Tongue (tissue), 2 donors: Measurements from ENCODE around the gene TMEM44. TPM values are rescaled to one million over a fixed set of nuclear protein-coding genes. Genes with fewer than 3 reads are reported as not detected.

ENCODE experiments used
- DNase-seq: peaks from one replicate; pipeline ENCODE4 v3.0.0-alpha.2; 2015
- total RNA-seq: library from RNA; depleted of rRNA; stranded (reverse); fragments of >200 nt; gene quantifications from one replicate; pipeline ENCODE4 v1.2.3, GENCODE V29; 2014

Gene TMEM44, protein sequence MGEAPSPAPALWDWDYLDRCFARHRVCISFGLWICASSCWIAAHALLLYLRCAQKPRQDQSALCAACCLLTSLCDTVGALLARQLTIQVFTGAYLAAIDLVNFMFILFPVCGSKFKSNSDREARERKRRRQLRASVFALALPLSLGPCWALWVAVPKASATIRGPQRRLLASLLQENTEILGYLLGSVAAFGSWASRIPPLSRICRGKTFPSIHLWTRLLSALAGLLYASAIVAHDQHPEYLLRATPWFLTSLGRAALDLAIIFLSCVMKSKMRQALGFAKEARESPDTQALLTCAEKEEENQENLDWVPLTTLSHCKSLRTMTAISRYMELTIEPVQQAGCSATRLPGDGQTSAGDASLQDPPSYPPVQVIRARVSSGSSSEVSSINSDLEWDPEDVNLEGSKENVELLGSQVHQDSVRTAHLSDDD
- total RNA-seq: 19.4 TPM

DNA sequence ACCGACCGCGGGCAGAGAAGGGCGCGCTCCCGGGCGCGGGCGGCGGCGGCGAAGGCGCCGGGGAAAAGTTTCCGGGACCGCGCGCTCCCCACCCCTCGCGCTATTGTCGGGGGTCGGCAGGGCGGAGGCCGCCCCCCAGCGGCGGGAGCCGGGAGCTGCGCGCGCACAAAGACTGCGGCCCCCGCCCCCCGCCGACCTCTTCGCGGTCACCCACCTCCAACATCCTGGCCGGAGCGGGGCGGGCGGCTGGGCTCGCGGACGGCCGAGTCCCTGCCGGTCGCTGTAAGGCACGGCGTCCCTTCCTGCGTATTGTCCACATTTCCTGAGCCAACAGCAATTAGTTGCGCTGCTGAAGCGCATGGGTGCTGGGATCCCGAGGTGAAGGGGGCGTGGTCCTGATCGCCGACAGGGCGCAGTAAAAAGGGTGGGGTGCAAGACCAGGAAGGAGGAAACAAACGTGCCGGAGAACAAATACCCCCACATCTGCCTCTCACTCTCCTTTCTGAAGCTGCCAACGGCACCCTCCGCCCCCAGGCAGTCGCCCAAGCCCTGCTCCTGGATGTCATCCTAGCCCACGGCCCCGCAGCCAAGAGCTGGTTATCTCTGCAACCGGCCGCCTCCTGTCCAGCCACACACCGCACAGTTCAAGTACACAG is at the start of gene TMEM44:
Gene TMEM44, minus strand, starts transcription at position 71 of the 656 bp plus-strand sequence. CDS start 204 bp downstream, outside the sequence.
- peak; percentile 85 for DNase-seq

DNA sequence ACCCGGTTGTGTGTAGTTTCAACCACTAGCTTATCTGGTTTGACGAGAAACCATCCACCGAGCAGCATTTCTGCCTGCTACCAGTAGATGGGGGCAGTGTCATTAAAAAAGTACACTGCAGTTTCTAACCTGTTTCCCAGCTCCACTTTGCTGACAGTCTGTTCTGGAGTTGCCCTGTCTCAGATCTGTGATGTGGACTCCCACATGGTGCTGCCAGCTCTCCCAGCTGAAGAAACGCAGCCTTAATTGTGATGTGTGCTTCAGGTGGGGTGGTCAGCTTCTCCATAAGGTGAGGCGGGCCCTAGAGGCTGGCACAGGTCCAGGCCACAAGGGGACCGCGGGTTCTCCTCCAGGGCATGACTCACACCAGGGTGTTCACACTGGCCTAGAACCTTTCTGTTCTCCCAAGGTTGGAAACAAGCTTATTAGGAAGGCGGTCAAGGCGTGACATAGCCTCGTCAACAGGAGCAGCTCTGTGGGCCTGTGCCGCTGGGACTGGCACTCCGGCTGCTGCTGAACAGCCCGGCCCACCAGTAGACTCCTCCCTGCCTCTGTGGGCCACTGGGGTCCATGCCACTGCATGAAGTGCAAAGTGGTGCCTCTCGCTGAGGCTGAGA is 49.6 kb upstream of the TMEM44 start:
- peak; percentile 91 for DNase-seq

DNA sequence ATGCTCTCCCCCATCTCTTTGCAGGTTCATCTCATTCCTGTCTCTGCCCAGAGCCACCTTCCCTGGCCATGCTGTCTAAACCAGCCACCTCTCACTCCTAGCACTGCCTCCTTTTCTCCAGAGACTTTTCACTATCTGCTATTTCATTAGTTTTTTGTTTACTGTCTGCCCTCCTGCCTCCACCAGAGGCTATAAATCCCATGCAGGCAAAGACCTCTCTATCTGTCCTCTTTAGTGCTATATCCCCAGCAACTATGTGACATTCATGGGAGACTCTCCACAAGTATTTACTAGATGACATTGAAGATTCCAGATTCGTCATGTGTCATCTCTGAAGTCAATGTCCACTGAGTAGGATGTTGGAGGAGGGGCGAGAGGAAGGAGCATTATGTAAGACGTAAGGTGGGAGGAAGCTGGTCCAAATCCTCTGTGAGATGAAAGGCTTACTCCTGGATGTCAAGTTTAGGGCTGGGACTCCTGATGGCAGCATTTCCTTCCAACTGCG is 49.0 kb upstream of the TMEM44 start:
- DNase-seq: no peak

DNA sequence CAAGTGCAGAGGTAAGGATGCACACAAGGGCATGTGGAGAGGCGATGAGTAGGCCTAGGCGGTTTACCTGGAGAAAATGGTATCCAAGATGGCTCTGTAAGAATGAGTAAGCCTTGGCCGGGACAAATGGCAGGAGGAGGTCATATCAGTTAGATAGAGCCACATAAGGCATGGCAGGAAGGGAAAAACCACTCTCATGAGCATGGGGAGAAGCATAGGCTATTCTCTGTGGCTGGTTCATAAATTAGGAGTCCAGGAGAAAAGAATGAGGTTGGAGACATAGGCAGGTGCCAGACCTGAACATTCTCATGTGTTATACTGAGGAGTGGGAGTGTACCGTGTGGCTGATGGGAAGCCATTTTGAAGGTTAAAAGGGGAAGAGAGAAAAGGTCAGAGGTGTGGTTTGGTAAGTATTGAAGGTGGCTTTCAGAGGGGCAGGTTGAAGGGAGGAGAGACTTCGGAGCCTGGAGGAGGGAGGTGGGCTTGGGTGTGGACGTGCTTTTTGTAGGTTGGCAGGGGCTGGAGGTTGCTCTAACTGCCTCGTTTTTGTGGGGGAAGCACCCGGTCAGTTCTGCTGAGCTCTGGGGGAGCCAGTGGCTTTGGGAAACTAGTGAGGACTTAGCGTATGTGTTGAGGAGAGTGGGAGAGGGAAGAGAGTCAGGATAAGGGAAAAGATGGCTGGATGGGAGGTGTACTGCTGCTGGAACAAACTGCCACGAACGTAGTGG is 47.8 kb upstream of the TMEM44 start:
- no peak for DNase-seq

DNA sequence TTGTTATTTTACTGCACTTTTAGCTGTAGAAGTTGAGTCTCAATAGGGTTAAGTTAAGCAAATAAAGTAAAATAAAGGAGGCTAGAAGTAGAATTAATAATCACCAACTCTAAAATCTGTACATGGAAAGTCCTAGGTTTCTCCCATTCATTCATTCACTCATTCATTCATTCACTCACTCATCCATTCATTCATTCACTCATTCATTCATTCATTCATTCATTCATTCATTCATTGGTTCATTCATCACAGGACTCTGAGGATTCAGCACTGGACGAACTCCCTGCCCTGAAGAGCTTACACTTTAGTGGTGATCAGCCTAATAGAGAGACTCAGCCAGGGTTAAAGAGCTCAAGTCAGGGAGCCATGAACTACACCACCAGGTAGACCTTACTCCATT is 43.3 kb upstream of the TMEM44 start:
- no peak for DNase-seq

DNA sequence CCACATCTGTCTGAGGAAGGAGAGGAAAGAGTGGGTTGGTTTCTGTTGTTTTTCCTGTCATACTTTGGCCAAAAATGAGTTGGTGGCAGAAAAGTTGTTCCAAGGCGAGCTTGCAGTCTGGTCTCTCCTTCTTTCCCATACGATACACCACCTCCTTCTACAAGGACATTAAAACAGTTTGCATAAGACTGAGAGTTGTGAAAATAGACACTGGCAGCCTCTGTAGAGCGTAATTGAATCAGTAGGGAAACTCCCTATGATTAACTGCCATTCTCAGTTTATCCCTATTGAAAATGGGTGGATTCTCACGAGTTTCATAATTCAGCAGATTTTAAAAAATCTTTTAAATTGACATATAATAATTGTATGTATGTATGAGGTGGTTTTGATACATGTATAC is 42.5 kb upstream of the TMEM44 start:
- no peak for DNase-seq

DNA sequence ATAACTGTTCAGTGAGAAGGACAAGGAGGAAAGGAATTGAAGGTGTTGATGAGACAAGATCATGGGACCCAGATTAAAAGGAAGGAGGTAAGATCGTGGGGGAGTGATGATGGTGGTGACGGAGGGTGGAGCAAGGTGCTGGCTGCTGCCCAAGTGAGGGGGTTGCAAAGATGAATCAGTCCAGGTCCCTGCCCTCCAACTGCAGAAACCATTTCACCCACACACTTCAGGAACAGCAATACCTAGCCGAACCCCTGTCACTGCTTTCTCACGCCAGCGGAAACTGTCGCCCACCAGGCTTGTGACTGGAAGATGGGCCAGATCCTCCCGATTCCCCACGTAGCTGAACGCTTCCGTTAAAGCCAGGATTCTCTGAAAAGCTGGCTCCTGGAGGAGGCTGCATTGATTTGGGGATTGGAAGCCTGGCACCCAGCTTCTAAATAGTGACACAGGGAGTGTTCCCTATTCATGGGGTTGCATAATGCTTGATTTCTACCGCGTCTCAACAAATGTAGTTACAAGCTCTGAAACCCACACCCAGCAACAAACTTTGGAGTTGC is 41.9 kb upstream of the TMEM44 start:
- DNase-seq: no peak

DNA sequence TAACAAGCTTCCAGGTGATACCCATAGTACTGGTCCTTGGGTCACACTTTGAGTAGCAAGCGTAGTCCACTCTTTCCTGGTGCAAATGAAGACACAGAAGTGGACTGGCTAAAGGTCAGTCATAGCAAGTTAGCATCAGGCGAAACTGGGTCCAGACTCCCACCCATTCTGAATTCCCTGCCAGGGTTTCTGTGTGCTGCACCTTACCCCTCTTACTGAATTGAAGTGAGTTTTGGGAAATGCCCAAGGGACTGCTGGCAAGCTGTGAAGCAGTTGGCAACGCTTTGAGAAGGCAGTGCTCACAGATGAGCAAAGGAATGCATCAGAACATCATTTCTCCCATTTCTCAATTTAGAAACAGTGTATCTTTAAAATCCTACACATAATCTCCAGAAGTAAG is 40.5 kb upstream of the TMEM44 start:
- DNase-seq: no peak

DNA sequence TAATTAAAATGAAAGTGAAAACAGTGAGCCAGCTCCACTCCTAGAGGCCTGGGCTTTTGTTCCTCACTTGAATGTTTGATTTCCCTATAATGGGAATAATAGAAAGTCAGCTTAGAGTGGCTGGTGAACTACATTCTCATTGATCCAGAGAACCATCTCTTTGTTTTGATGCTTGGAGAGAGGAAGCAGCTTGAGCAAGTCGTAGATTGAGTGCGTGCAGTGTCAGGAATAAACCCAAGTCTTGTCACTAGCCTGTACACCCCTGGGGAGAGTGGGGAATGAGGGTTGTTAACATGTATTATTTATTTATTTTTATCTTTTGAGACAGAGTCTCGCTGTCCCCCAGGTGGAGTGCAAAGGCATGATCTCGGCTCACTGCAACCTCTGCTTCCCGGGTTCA is 39.7 kb upstream of the TMEM44 start:
- no peak for DNase-seq

DNA sequence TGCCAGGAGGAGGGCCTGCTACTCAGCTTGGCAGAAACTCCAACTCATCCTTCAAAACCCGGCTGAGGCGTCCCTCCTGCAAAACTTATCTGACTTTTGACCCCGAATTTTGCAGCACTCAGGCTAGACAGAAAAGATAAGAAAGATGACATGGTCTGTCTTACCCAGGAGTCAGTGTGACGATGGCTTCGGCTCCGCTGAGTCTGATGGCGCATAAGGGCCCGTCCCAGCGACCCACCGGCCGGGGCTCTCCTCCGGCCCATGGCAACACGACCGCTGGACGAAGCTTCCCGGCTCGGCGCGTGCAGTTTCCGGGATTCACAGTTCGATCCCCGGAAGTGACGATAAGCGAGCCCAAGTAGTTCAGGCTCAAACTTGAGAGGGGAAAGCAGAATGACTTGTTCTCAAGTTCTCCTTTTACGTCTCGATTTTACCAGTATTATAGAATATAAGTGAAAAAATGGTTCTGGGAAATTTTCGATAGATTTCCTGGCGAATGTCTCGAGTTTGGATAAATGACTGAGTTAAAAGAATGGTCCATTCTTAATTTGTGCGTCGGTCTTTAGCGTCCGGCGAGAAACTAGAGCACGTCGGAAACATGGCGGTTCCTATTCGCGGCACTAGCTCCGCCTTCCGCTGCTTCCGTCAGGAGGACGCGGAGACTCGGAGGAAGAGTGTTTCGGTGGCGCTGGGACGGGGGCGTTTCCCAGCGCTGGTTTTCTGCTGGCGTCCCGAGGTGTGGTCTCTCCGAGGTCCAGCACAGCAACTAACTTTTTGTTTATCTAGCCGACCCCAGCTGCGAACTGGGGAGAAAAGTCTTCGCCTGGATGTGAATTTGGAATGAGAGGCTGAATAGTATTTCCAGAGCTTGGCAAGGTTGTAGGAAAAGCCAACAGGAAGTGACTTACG is 38.9 kb upstream of the TMEM44 start, which contains the start of gene LSG1:
Gene LSG1, minus strand, starts transcription at position 292 of the 909 bp plus-strand sequence. Its CDS starts 29 bp downstream, at position 263.
- peak; percentile 99 for DNase-seq

DNA sequence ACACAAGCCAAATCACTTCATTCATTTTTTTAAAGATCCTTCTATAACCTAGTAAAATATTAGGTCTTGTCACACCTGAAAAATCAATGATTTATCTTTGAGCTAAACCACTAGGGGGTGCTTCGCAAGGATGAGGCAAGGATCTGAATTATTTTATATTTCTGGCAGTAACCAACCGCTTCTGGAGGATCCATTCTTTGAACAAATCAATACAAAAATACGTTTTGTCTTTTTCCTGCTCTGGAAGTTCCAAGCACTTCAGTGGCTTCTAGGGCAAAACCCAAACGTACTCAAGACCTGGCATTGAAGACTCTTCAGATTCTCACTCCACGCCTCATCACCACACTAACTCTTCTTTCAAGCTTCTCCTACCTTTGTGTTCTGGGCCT is 38.3 kb upstream of the TMEM44 start:
- peak; percentile 52 for DNase-seq

DNA sequence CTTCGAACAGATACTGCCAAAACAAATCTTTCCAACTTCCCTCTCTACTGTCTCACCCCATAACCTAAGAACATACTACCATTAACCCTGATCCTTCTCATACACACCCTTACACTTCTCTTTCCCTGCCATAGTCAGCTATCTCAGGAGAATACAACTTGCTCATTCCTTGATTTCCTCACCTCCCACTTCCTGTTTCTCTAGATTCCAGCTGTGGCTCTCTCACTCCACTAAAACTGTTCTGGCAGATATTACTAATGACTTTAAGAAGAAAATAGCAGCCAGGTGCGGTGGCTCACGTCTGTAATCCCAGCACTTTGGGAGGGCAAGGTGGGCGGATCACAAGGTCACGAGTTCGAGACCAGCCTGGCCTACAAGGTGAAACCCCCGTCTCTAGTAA is 34.1 kb upstream of the TMEM44 start:
- no peak for DNase-seq

DNA sequence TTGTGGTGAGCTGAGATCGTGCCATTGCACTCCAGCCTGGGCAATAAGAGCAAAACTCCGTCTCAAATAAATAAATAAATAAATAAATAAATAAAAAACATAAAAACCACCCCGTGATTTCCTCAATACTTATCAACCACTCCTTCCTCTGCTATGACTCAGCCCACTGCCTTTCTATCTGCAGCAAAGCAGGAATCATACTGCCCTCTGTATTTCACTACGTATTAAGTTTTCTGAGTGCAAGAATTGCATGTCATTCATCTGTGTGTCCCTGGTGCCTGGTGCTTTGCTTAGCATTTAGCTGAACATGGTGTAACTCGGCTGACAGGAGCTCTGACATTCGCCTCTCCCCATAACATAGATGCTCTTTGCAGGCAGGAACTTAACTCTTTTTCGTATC is 31.6 kb upstream of the TMEM44 start:
- no peak for DNase-seq

DNA sequence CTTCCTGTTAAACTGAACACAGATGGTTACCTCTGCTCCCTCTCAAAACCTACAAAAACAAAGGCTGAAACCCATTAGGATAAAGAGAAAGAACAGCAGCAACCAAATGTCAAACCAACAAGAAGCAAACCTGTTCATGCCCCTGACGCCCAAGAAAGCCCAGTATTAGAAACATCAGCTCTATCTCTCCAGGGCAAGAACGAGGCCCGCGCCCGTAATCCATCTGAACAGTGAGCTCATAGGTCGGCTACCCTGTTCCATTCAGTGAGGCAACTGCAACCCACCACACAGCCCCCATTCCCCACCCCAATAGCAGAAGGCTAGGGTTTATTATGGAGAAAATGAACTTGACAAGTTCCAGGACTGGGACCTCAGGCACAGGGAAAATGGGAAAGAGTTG is 28.7 kb upstream of the TMEM44 start:
- no peak for DNase-seq

DNA sequence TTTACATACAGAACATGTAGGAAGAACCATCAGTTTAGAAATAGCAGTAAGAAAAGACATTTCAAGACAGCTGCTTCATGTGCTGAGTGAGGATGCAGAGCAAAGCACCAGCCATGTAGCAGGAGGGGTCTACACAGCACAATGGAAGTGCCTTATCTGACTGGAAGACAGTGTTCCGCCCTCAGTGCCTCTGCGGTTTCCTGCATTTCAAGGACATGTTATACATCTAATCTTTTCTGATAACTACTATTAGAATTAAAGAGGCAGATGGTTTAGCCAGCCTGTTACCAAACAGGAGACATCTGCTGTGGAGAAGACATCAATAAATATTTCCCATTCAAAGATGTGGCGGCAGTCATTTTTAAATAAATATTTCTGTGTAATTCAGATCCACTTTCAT is 28.2 kb upstream of the TMEM44 start:
- no peak for DNase-seq

DNA sequence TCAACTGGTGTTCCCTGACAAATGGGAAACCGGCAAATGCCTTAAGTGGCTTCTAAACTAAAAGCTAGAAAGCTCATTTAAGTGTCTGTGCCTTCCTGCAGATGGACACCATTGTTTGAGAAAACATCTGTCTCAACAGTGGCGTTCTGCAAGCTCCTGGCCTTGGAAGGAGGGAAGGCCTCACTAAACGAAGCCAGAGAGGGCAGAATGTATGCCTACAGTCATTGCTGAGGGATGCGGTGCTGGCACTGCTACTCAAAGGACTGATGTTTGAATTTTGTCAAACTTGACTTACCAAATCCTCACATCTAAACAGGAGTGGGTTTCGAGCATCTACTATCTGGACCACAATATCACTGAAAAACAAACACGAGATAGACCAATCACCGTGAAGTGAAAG is 26.6 kb upstream of the TMEM44 start:
- no peak for DNase-seq

DNA sequence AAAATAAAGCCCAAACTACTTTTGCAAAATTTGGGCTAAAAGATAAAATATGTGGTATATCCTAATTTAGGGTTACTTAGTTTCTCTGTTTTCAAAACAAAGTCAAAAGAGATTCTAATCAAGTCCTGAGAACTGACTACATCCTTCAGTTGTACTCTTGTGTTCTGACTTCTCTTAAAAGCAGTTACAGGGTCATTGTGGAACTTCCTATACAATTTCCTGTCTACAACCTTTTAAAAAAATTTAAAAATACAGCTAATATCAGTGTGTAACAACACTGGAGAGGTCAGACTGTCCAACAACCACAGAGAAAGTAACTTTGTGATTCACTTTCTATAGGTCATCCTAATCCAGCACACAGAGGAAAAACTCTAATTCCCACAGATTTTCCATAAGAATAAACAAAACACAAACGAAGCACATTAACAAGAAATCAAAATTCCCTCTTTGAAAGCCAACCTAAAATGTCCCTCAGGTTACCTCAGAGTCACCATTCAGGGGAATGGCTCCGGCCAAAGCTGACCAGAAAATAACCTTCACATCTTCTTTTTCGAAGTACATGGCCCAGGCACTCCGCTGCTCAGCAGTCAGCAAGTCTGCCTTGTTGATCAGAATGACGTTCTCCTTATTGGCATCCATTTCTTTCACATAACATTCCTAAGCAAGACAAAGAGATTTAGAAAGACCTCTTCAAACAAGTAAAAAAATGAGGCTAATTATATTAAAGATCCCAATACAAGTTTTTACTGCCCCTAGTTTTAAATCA is 25.4 kb upstream of the TMEM44 start:
- no peak for DNase-seq

DNA sequence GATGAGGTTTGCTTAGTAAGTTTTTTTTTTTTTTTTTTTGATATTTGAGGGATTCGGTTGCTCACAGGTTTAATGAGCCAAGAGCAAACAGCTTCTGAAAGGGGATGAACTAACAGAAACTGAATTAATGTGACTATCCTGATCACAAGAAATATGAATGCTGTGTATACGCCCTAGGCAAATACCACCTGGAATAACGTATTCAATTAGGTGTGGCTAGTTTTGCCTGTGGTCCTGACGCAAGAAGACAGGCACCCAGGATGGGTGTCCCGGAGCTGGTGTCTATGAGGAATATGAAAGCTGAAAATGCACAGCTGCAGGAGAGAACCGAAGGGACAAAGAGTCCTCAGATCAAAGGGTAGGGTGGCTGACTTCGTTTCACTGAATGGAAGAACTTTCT is 24.2 kb upstream of the TMEM44 start:
- peak; percentile 37 for DNase-seq

DNA sequence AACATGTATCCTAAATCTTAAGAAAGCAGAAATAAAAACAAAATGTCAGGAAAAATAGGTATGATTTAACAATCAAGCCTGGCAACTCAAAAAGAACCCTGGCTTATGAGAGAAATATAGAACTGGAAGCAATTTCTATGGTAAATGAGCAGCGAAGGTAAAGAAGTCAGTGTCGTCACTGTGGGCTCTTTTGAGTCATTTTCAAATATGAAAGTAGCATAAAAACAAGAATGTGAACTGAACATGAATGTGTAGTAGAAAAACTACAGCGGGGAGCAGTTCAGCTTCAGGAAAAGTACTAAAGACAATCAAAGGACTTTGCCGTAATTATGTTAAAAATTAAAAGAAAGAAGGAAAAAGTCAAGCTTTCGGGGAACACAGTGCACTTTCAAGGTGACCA is 21.2 kb upstream of the TMEM44 start:
- no peak for DNase-seq

DNA sequence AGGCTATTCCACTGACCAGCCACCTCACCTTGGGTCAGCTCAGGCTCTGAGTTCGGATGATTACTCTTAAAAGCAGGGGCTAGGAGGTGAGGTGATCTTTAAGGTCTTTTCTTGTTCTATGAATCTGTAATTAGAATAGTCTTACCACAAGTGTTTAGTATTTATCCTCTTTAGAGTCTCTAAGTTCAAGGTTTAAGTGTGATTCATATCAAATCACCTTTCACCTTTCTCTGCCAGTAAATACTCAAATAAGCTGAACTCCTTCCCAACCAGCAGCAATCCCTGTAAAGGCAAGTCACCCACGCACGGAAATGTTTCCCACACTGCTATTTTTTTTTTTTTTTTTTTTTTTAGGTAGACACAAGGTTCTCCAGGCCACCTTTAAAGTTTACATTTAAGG is 14.5 kb upstream of the TMEM44 start:
- no peak for DNase-seq
